CD14-positive monocyte (primary cell): ENCODE results near the gene UPF3B. TPM values are rescaled to one million over a fixed set of nuclear protein-coding genes. Genes with fewer than 3 reads are reported as not detected.
"Not testable (repeated sequence)": the region's sequence is repeated elsewhere in the genome, so short reads cannot be mapped to it uniquely, and the experiment has no call there.

Experiments
- DNase-seq, 3 donors: peaks; one replicate each; pipeline ENCODE4 v3.0.0-alpha.2; 2011 to 2022
- H2AFZ ChIP-seq: 2 replicates; pipeline ENCODE4 v1.6.0; 2012; ENCODE audit warnings: mild to moderate bottlenecking, low read depth, low read length, inconsistent platforms; ENCODE audit not compliant: insufficient read depth, poor library complexity, severe bottlenecking
- H3K27ac ChIP-seq, 2 donors: 1 replicate in 1 of 2; 2 replicates in 1 of 2; pipeline ENCODE4 v1.5.1; 2012 to 2013; ENCODE audit warnings: low read length in 2 of 2, control low read depth in 1 of 2, inconsistent platforms in 1 of 2, low read depth in 1 of 2, mild to moderate bottlenecking in 1 of 2
- H3K27me3 ChIP-seq, 2 donors: one replicate each; pipeline versions ENCODE4 v1.6.0 to v1.6.1; 2011 to 2013; ENCODE audit warnings: low read length in 2 of 2; ENCODE audit not compliant: control insufficient read depth in 2 of 2, insufficient read depth in 2 of 2
- H3K36me3 ChIP-seq, 2 donors: replicated peaks in 1 of 2; 1 replicate in 1 of 2; 2 replicates in 1 of 2; pipeline versions ENCODE4 v1.5.1 to v1.6.1; 2012 to 2013; ENCODE audit warnings: low read length in 2 of 2, control low read depth in 1 of 2, inconsistent platforms in 1 of 2, mild to moderate bottlenecking in 1 of 2; ENCODE audit not compliant: insufficient read depth in 2 of 2, control insufficient read depth in 1 of 2
- H3K4me1 ChIP-seq, 2 donors: 1 replicate in 1 of 2; 2 replicates in 1 of 2; pipeline versions ENCODE4 v1.5.1 to v1.6.1; 2012 to 2013; ENCODE audit warnings: low read length in 2 of 2, control low read depth in 1 of 2, inconsistent platforms in 1 of 2, mild to moderate bottlenecking in 1 of 2, moderate library complexity in 1 of 2; ENCODE audit not compliant: insufficient read depth in 2 of 2, control insufficient read depth in 1 of 2
- H3K4me2 ChIP-seq: replicated peaks from 2 replicates; pipeline ENCODE3; 2012; ENCODE audit warnings: low read length, moderate library complexity, mild to moderate bottlenecking; ENCODE audit not compliant: poor library complexity, severe bottlenecking; ENCODE audit errors: extremely low read depth
- H3K4me3 ChIP-seq, 3 experiments: fragments of 200-600 bp in 1 of 3; sonication (generic) in 1 of 3; replicated peaks in 1 of 3; 1 replicate in 2 of 3; 2 replicates in 1 of 3; pipeline ENCODE4 v1.5.1; 2011 to 2013; ENCODE audit warnings: low read length in 3 of 3, mild to moderate bottlenecking in 3 of 3, control low read depth in 2 of 3, low read depth in 2 of 3, inconsistent platforms in 1 of 3, moderate library complexity in 1 of 3
- H3K79me2 ChIP-seq: 2 replicates; pipeline ENCODE4 v1.6.0; 2012; ENCODE audit warnings: mild to moderate bottlenecking, control low read depth, inconsistent platforms, low read length, moderate library complexity; ENCODE audit not compliant: insufficient read depth
- H3K9ac ChIP-seq: 2 replicates; pipeline ENCODE4 v1.6.0; 2017; ENCODE audit warnings: low read length, mild to moderate bottlenecking; ENCODE audit not compliant: insufficient read depth, poor library complexity, severe bottlenecking
- H3K9me3 ChIP-seq, 2 donors: replicated peaks in 1 of 2; 1 replicate in 1 of 2; 2 replicates in 1 of 2; pipeline versions ENCODE4 v1.5.1 to v1.6.1; 2012 to 2013; ENCODE audit warnings: low read length in 2 of 2, control low read depth in 1 of 2; ENCODE audit not compliant: control insufficient read depth in 1 of 2, insufficient read depth in 1 of 2
- H4K20me1 ChIP-seq: 2 replicates; pipeline ENCODE4 v1.6.0; 2012; ENCODE audit warnings: mild to moderate bottlenecking, low read length, control low read depth, moderate library complexity; ENCODE audit not compliant: insufficient read depth
- H3K27ac Mint-ChIP-seq, 7 donors: one replicate each; pipeline ENCODE4 v1.8.0; 2020; ENCODE audit warnings: mild to moderate bottlenecking in 7 of 7, mixed read lengths in 7 of 7, moderate library complexity in 6 of 7, inconsistent platforms in 2 of 7
- H3K27me3 Mint-ChIP-seq, 3 donors: one replicate each; pipeline ENCODE4 v1.8.0; 2021 to 2022; ENCODE audit warnings: low read depth in 3 of 3, mild to moderate bottlenecking in 3 of 3, mixed read lengths in 3 of 3, moderate library complexity in 3 of 3, inconsistent platforms in 1 of 3
- H3K36me3 Mint-ChIP-seq, 2 donors: one replicate each; pipeline ENCODE4 v1.8.0; 2020; ENCODE audit warnings: mixed read lengths in 2 of 2, inconsistent platforms in 1 of 2, mild to moderate bottlenecking in 1 of 2
- H3K4me1 Mint-ChIP-seq: one replicate; pipeline ENCODE4 v1.8.0; 2020; ENCODE audit warnings: mild to moderate bottlenecking, mixed read lengths
- H3K4me3 Mint-ChIP-seq, 2 donors: one replicate each; pipeline ENCODE4 v1.8.0; 2020; ENCODE audit warnings: mild to moderate bottlenecking in 2 of 2, mixed read lengths in 2 of 2, moderate library complexity in 1 of 2
- H3K9me3 Mint-ChIP-seq, 7 donors: one replicate each; pipeline ENCODE4 v1.8.0; 2020 to 2022; ENCODE audit warnings: mixed read lengths in 7 of 7, mild to moderate bottlenecking in 6 of 7, moderate library complexity in 6 of 7, inconsistent platforms in 2 of 7
- CTCF ChIP-seq: fragments of 200-600 bp; IDR thresholded peaks from one replicate; pipeline ENCODE4 v1.8.0; 2022; ENCODE audit warnings: antibody characterized with exemption, mild to moderate bottlenecking
- WGBS: methylation state at CpG from one replicate; pipeline ENCODE4 v1.1.5; 2013; ENCODE audit warnings: missing lambda C conversion rate; ENCODE audit not compliant: insufficient coverage; 5-methylcytosine and 5-hydroxymethylcytosine counted together
- intact Hi-C, 2 donors: fragments of 100-400 bp; cut with micrococcal nuclease; formaldehyde crosslinking; loops; one replicate each; pipeline versions ENCODE4 v1.15.0 to v1.15.1; 2023
- polyA plus RNA-seq, 3 donors: library from polyadenylated mRNA; depleted of rRNA in 1 of 3; unstranded in 2 of 3; stranded (reverse) in 1 of 3; fragments of 300-500 nt in 2 of 3; fragments of >200 nt in 1 of 3; fragmentation: Illumina TruSeq in 2 of 3; gene quantifications; 1 replicate in 2 of 3; 2 replicates in 1 of 3; pipeline ENCODE4 v1.2.3, GENCODE V29; 2012 to 2021

Gene UPF3B
- polyA plus RNA-seq, 3 donors: 2.1 to 4.2 (median 2.5) TPM

GRCh38 chrX:119895843-119896326 is 43.1 kb upstream of the UPF3B start, which contains the start of gene AKAP14:
TSS of gene AKAP14 (plus strand) at chrX:119895893. CDS start at chrX:119903224, 7,331 bp downstream.
- WGBS: no CpG with 5 or more reads among the region's 4 CpGs
- no peaks in the 10 kb centered on the region for H3K9me3 ChIP-seq
- TF ChIP-seq CTCF: no peak

GRCh38 chrX:119891961-119892692 is 39.4 kb upstream of the UPF3B start:
- H3K9ac ChIP-seq, H3K4me3 Mint-ChIP-seq, DNase-seq: not testable (repeated sequence)

More at GRCh38 chrX:119895843-119896326, 43.1 kb upstream of the UPF3B start, which contains the start of gene AKAP14:
- Mint-ChIP-seq H3K4me1 (peaks cover 9% of the 10 kb centered on the region), H3K27ac (peak within 1 kb of the TSS in 1 of 7 donors; percentile 50), H3K9me3 (peaks cover 0 to 2% (median 0%) of the 10 kb centered on the region in 7 donors), H3K27me3 (peaks cover 0 to 9% (median 5%) of the 10 kb centered on the region in 3 donors), H3K36me3 (no peaks in the 10 kb centered on the region), H3K4me3 (no peak within 1 kb of the TSS)
- Histone ChIP-seq H4K20me1 (no peaks in the 10 kb centered on the region), H3K27me3 (no peaks in the 10 kb centered on the region), H3K4me1 (peaks cover 8% of the 10 kb centered on the region in 2 donors), H3K9ac (no peak within 1 kb of the TSS), H3K27ac (no peak within 1 kb of the TSS), H3K79me2 (no peaks in the 10 kb centered on the region), H3K36me3 (no peaks in the 10 kb centered on the region), H3K4me2 (no peak within 1 kb of the TSS), H2AFZ (no peak within 1 kb of the TSS), H3K4me3 (no peak within 1 kb of the TSS)
- no peak for DNase-seq
- intact Hi-C loops: no loop called here

GRCh38 chrX:119890626-119891025 is 37.9 kb upstream of the UPF3B start:
- intact Hi-C loops, H3K79me2 ChIP-seq, H4K20me1 ChIP-seq, H3K4me1 ChIP-seq, DNase-seq, H3K36me3 ChIP-seq, H3K4me2 ChIP-seq, H3K36me3 Mint-ChIP-seq, H3K9me3 Mint-ChIP-seq, H3K27me3 ChIP-seq, H3K4me3 Mint-ChIP-seq, H3K4me1 Mint-ChIP-seq, H3K4me3 ChIP-seq, H3K27ac ChIP-seq, H2AFZ ChIP-seq, H3K9ac ChIP-seq, H3K9me3 ChIP-seq, H3K27ac Mint-ChIP-seq: not testable (repeated sequence)
- WGBS: 95% methylated on average over 7 of the region's 36 CpGs
- peaks cover 0 to 27% (median 24%) of the 10 kb centered on the region in 3 donors for H3K27me3 Mint-ChIP-seq

More at GRCh38 chrX:119891961-119892692, 39.4 kb upstream of the UPF3B start:
- H3K79me2 ChIP-seq, H3K27ac ChIP-seq, H3K4me1 Mint-ChIP-seq, H3K36me3 ChIP-seq, intact Hi-C loops, H2AFZ ChIP-seq, H3K9me3 Mint-ChIP-seq, H3K4me1 ChIP-seq, H3K27ac Mint-ChIP-seq, H4K20me1 ChIP-seq, H3K9me3 ChIP-seq, H3K4me3 ChIP-seq, H3K36me3 Mint-ChIP-seq, H3K27me3 ChIP-seq, H3K4me2 ChIP-seq: not testable (repeated sequence)
- H3K27me3 Mint-ChIP-seq: peaks cover 0 to 28% (median 24%) of the 10 kb centered on the region in 3 donors
- no CpG with 5 or more reads among the region's 16 CpGs for WGBS
